SK-N-MC (cell line): ENCODE results near the gene ELOA.
A peak's percentile ranks its signal among the peaks of the same experiment; 100 is the strongest.

ENCODE experiments used
- EZH2 ChIP-seq: fragments of 200-600 bp; sonication (generic); IDR thresholded peaks from one replicate; pipeline ENCODE4 v1.6.1; 2017; ENCODE audit warnings: antibody characterized with exemption
- FOXP2 ChIP-seq: optimal IDR thresholded peaks from 2 replicates; pipeline ENCODE3; 2011; ENCODE audit warnings: mild to moderate bottlenecking, moderate library complexity; ENCODE audit not compliant: insufficient read depth; ENCODE audit errors: extremely low read length, control extremely low read depth
- POLR2AphosphoS5 ChIP-seq: IDR thresholded peaks from 2 replicates; pipeline ENCODE4 v1.6.1; 2012; ENCODE audit warnings: mild to moderate bottlenecking, low read depth, low read length, borderline replicate concordance

DNA sequence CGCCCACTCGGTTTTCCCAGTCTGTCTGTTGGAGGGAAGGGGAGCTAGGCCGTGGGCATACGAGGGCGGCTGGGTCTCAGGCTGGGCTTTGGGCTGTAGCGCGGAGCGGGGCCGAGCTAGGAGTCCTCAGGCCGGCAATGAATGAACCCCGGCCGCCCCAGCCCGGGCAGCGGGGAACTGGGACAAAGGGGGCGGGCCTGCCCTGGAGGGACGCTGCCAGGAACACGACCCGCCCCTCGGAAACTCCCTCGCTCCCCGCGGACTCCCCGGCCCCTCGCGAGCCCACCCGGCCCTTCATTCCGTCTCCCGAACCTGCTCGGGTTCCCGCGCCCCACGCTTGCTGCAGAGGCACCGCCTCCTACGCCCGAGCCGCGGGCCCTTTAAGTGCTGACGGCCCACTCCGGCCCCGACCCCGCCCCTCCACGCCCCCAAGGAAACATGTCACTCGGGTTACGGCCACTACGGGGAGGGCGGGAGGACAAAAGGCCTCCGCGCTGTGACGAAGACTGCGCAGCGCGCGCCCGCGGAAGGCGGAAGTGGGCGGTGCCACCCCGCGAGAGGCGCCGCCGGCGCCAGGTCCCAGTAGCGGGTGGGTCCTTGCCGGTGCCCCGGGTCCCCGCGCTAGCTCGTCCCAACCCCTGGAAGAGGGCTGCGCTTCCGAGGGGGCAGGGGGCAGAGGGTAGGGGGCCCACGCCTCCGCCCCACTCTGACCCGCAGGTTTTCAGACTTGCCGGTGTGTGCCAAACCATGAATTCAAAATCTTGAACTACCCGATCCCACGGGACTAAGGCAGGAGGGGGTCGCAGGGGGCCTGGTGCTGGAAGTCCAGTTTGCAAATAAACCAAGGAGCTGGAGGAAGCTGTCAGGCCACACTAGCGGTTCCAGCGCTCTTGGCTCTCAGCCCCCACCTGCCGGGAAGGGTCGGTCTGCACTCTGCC, 57.4 kb downstream of the ELOA start, which contains the start of gene GALE:
- TF ChIP-seq EZH2: no peak
- no peak for TF ChIP-seq FOXP2
- TF ChIP-seq POLR2AphosphoS5: peak; percentile 85
